IMR-90 (cell line): ENCODE measurements around the gene SULT1E1. TPM values are rescaled to one million over a fixed set of nuclear protein-coding genes. Genes with fewer than 3 reads are reported as not detected.
"Not testable (repeated sequence)": the region's sequence is repeated elsewhere in the genome, so short reads cannot be mapped to it uniquely, and the experiment has no call there.

ENCODE experiments used
- ATAC-seq: fragments of 200-7000 bp; cut with Tn5 transposase; 2 replicates; pipeline ENCODE4 v1.9.1; 2020; ENCODE audit warnings: low read depth, mild to moderate bottlenecking, moderate library complexity
- BruUV-seq: library from RNA; stranded (reverse); fragments of 400-500 nt; replicated peaks from 2 replicates; lab custom pipeline; 2021; lab: Mats Ljungman, UMichigan
- CTCF ChIA-PET: fragments of 300-600 bp; formaldehyde crosslinking; extraction: SDS; loops from one replicate; lab custom pipeline; 2021; ENCODE audit warnings: antibody characterized with exemption; lab: Yijun Ruan, JAX
- POLR2A ChIA-PET: fragments of 300-600 bp; sonication (Branson Sonifier 250); formaldehyde crosslinking; loops from one replicate; lab custom pipeline; 2022; ENCODE audit warnings: antibody characterized with exemption; ENCODE audit not compliant: unreplicated experiment; lab: Charles Lee
- DNase-seq: peaks from one replicate; pipeline ENCODE4 v3.0.0; 2013
- H2AFZ ChIP-seq: replicated peaks from 2 replicates; pipeline ENCODE3; 2013; ENCODE audit warnings: low read length, mild to moderate bottlenecking; ENCODE audit not compliant: poor library complexity
- H2AK5ac ChIP-seq: 2 replicates; pipeline ENCODE4 v1.6.1; 2013; ENCODE audit warnings: low read depth, low read length, inconsistent platforms
- H2AK9ac ChIP-seq: replicated peaks from 2 replicates; pipeline ENCODE3; 2013; ENCODE audit warnings: mild to moderate bottlenecking, low read depth, low read length, moderate library complexity; ENCODE audit not compliant: poor library complexity
- H2BK120ac ChIP-seq: 2 replicates; pipeline ENCODE4 v1.6.1; 2013; ENCODE audit warnings: low read depth, low read length, inconsistent platforms
- H2BK15ac ChIP-seq: 3 replicates; pipeline ENCODE4 v1.6.1; 2013; ENCODE audit warnings: low read depth, low read length, inconsistent platforms
- H2BK20ac ChIP-seq: 2 replicates; pipeline ENCODE4 v1.6.1; 2013; ENCODE audit warnings: low read depth, mild to moderate bottlenecking, inconsistent platforms, low read length, moderate library complexity
- H2BK5ac ChIP-seq: 2 replicates; pipeline ENCODE4 v1.6.1; 2013; ENCODE audit warnings: mild to moderate bottlenecking, low read depth, low read length, inconsistent platforms; ENCODE audit not compliant: poor library complexity, severe bottlenecking
- H3K14ac ChIP-seq: replicated peaks from 2 replicates; pipeline ENCODE4 v1.6.1; 2013; ENCODE audit warnings: low read depth, low read length, inconsistent platforms
- H3K18ac ChIP-seq: 2 replicates; pipeline ENCODE4 v1.6.1; 2013; ENCODE audit warnings: low read depth, low read length, control low read depth
- H3K23ac ChIP-seq: 2 replicates; pipeline ENCODE4 v1.6.1; 2013; ENCODE audit warnings: low read depth, low read length, inconsistent platforms
- H3K27ac ChIP-seq: 2 replicates; pipeline ENCODE4 v1.5.1; 2013; ENCODE audit warnings: mild to moderate bottlenecking, control low read depth, low read length; ENCODE audit not compliant: insufficient read depth
- H3K27me3 ChIP-seq: 2 replicates; pipeline ENCODE4 v1.6.1; 2013; ENCODE audit warnings: low read length; ENCODE audit not compliant: control insufficient read depth, insufficient read depth
- H3K36me3 ChIP-seq: 2 replicates; pipeline ENCODE4 v1.6.1; 2013; ENCODE audit warnings: low read length, mixed read lengths; ENCODE audit not compliant: control insufficient read depth, insufficient read depth
- H3K4ac ChIP-seq: 2 replicates; pipeline ENCODE4 v1.6.1; 2013; ENCODE audit warnings: low read depth, low read length, inconsistent platforms
- H3K4me1 ChIP-seq: 2 replicates; pipeline ENCODE4 v1.6.1; 2013; ENCODE audit warnings: low read length, mixed read lengths; ENCODE audit not compliant: control insufficient read depth, insufficient read depth
- H3K4me2 ChIP-seq: 2 replicates; pipeline ENCODE4 v1.6.1; 2013; ENCODE audit warnings: low read depth, mild to moderate bottlenecking, control low read depth, low read length, moderate library complexity
- H3K4me3 ChIP-seq: 2 replicates; pipeline ENCODE4 v1.5.1; 2013; ENCODE audit warnings: low read depth, mild to moderate bottlenecking, control low read depth, low read length, moderate library complexity; ENCODE audit not compliant: insufficient read depth
- H3K56ac ChIP-seq: 2 replicates; pipeline ENCODE4 v1.6.1; 2013; ENCODE audit warnings: low read length, inconsistent platforms; ENCODE audit not compliant: insufficient read depth; ENCODE audit errors: extremely low read depth
- H3K79me1 ChIP-seq, 2 experiments: 2 replicates each; pipeline ENCODE4 v1.6.1; 2013; ENCODE audit warnings: low read length in 2 of 2, inconsistent platforms in 1 of 2, low read depth in 1 of 2
- H3K9ac ChIP-seq: 2 replicates; pipeline ENCODE4 v1.6.1; 2013; ENCODE audit warnings: low read depth, low read length, control low read depth
- H3K9me1 ChIP-seq: 2 replicates; pipeline ENCODE4 v1.6.1; 2013; ENCODE audit warnings: low read length, inconsistent platforms; ENCODE audit not compliant: insufficient read depth
- H3K9me3 ChIP-seq: 2 replicates; pipeline ENCODE4 v1.6.1; 2013; ENCODE audit warnings: low read length; ENCODE audit not compliant: control insufficient read depth, insufficient read depth
- H4K20me1 ChIP-seq: 2 replicates; pipeline ENCODE4 v1.6.1; 2013; ENCODE audit warnings: low read length, inconsistent platforms; ENCODE audit not compliant: insufficient read depth
- H4K5ac ChIP-seq: 2 replicates; pipeline ENCODE4 v1.6.1; 2013; ENCODE audit warnings: mild to moderate bottlenecking, low read depth, low read length, control low read depth
- H4K8ac ChIP-seq, 2 experiments: 2 replicates each; pipeline ENCODE4 v1.6.1; 2013; ENCODE audit warnings: low read depth in 2 of 2, low read length in 2 of 2, control low read depth in 1 of 2, inconsistent platforms in 1 of 2
- H4K91ac ChIP-seq: 2 replicates; pipeline ENCODE4 v1.6.1; 2013; ENCODE audit warnings: low read depth, low read length, inconsistent platforms; ENCODE audit not compliant: insufficient read depth
- RFX5 ChIP-seq: IDR thresholded peaks from 2 replicates; pipeline ENCODE4 v1.8.0; 2012; ENCODE audit warnings: low read depth, mild to moderate bottlenecking, low read length, moderate library complexity
- WGBS, 2 experiments: methylation state at CpG; one replicate each; pipeline versions ENCODE4 v1.1.5 to v1.1.7; 2013; ENCODE audit warnings: missing lambda C conversion rate in 2 of 2; ENCODE audit not compliant: insufficient read length in 1 of 2; ENCODE audit errors: extremely low coverage in 2 of 2; 5-methylcytosine and 5-hydroxymethylcytosine counted together
- dilution Hi-C: fragments of 300-500 bp; cut with HindIII; formaldehyde crosslinking; loops from one replicate; pipeline ENCODE4 v1.14.3; 2018; ENCODE audit warnings: low sequenced_read_pairs; ENCODE audit not compliant: unreplicated experiment
- in situ Hi-C: fragments of 300-500 bp; cut with MboI; formaldehyde crosslinking; loops from 3 replicates; pipeline ENCODE4 v1.14.3; 2019; ENCODE audit warnings: low sequenced_read_pairs, inconsistent platforms, mixed read lengths
- intact Hi-C: fragments of 100-400 bp; cut with micrococcal nuclease; formaldehyde crosslinking; loops from 2 replicates; pipeline ENCODE4 v1.10.0; 2022
- polyA plus RNA-seq, 3 experiments: library from polyadenylated mRNA; depleted of rRNA; stranded (reverse); fragments of >200 nt; gene quantifications; 2 replicates each; pipeline ENCODE4 v1.2.3, GENCODE V29; 2012; ENCODE audit warnings: low replicate concordance in 1 of 3
- total RNA-seq: library from RNA; depleted of rRNA; stranded (reverse); fragments of >200 nt; gene quantifications from 2 replicates; pipeline ENCODE4 v1.2.3, GENCODE V29; 2012

Gene SULT1E1
- total and polyA plus RNA-seq, 2 of the 4 experiments (the other 2 are of a cell fraction), result not detected

DNA sequence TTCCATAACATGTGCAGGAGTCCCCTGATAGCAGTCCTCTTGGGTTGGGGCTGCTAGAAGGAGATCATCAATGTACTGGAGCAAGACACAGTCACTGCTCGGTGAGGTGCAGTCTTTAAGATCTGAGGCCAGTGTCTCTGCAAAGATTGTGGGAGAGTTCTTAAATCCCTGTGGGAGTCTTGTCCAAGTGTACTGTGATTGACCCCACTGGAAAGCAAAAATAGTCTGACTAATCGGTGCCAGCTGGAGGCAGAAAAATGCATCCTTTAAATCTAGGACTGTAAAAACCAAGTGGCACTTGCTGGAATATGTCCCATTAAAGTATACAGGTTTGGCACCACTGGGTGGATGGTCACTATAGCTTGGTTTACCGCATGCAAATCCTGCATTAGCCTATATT is 31.1 kb downstream of the SULT1E1 start:
- BruUV-seq, result no TSS peak
- H3K4me1 ChIP-seq, result no peaks in the 10 kb centered on the region
- no peak overlapping the region for H2AFZ ChIP-seq
- no peak overlapping the region for H3K4me3 ChIP-seq
- no peak overlapping the region for H2BK120ac ChIP-seq
- H2BK20ac ChIP-seq, result no peak overlapping the region
- no peaks in the 10 kb centered on the region for H3K27me3 ChIP-seq
- H3K18ac ChIP-seq, result no peak overlapping the region
- no peak overlapping the region for H4K91ac ChIP-seq
- no peaks in the 10 kb centered on the region for H3K9me1 ChIP-seq
- in situ Hi-C loops, result no loop called here
- no peak overlapping the region for H3K4me2 ChIP-seq
- no peak overlapping the region for H3K4ac ChIP-seq
- no peak overlapping the region for H2AK5ac ChIP-seq
- no CpG with 5 or more reads among the region's 3 CpGs for WGBS, 2 experiments
- ATAC-seq (no peak), DNase-seq (no peak)
- H2BK15ac ChIP-seq, result no peak overlapping the region
- no peak overlapping the region for H3K9ac ChIP-seq
- no peaks in the 10 kb centered on the region for H4K20me1 ChIP-seq
- H3K56ac ChIP-seq, result no peak overlapping the region
- dilution Hi-C loops, result no loop called here
- no peak overlapping the region for H4K8ac ChIP-seq
- H3K36me3 ChIP-seq, result no peaks in the 10 kb centered on the region
- ChIA-PET CTCF (no interaction called here), POLR2A (no interaction called here)
- H4K5ac ChIP-seq, result no peak overlapping the region
- no peak overlapping the region for H2AK9ac ChIP-seq
- H2BK5ac ChIP-seq, result no peak overlapping the region
- H3K14ac ChIP-seq, result no peak overlapping the region
- H3K27ac ChIP-seq, result no peak overlapping the region
- no peaks in the 10 kb centered on the region for H3K79me1 ChIP-seq
- no peak overlapping the region for H3K23ac ChIP-seq
- H3K9me3 ChIP-seq, result no peaks in the 10 kb centered on the region
- intact Hi-C loops, result no loop called here
- TF ChIP-seq RFX5, result no peak

DNA sequence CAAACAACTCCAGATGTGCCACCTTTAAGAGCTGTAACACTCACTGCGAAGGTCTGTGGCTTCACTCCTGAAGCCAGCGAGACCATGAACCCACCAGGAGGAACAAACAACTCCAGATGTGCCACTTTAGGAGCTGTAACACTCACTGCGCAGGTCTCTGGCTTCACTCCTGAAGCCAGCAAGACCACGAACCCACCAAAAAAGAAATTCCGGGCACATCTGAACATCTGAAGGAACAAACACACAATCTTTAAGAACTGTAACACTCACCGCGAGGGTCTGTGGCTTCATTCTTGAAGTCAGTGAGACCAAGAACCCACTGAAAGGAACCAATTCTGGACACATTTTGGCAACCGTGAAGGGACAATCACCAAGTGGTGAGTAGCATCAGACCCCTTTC is 34.9 kb downstream of the SULT1E1 start:
- H3K27me3 ChIP-seq, H2BK5ac ChIP-seq, H2AFZ ChIP-seq, H3K23ac ChIP-seq, POLR2A ChIA-PET, dilution Hi-C loops, H3K14ac ChIP-seq, H3K79me1 ChIP-seq, H4K5ac ChIP-seq, H3K4ac ChIP-seq, H2BK20ac ChIP-seq, H3K4me1 ChIP-seq, H3K4me3 ChIP-seq, H2AK9ac ChIP-seq, H4K20me1 ChIP-seq, BruUV-seq, intact Hi-C loops, in situ Hi-C loops, H3K36me3 ChIP-seq, H3K18ac ChIP-seq, H2AK5ac ChIP-seq, H3K9me3 ChIP-seq, ATAC-seq, H4K8ac ChIP-seq, DNase-seq, H3K9me1 ChIP-seq, H3K4me2 ChIP-seq, H4K91ac ChIP-seq, CTCF ChIA-PET, H3K9ac ChIP-seq, H2BK120ac ChIP-seq, H3K27ac ChIP-seq, H2BK15ac ChIP-seq, H3K56ac ChIP-seq: not testable (repeated sequence)
- WGBS, 2 experiments, result 40% methylated on average over 1 of the region's 8 CpGs; no CpG with 5 or more reads in 1 of the 2 experiments
